ENCODE data around the gene ERAP2.
"Not testable (repeated sequence)": the region's sequence is repeated elsewhere in the genome, so short reads cannot be mapped to it uniquely, and the experiment has no call there.

The ERAP2 gene

GRCh38 chr5:96876292-96876850 is at the start of gene ERAP2:
TSS of gene ERAP2 (plus strand) at chr5:96876500. CDS start at chr5:96879686, 3,186 bp downstream.
- no peak for DNase-seq

GRCh38 chr5:96829297-96829696 is 47.0 kb upstream of the ERAP2 start:
- DNase-seq: no peak

GRCh38 chr5:96834016-96834415 is 42.3 kb upstream of the ERAP2 start:
- no peak for DNase-seq

- DNase-seq: no peak
Measured at GRCh38 chr5:96835791-96836191, 40.5 kb upstream of the ERAP2 start.

- no peak for DNase-seq
Measured at GRCh38 chr5:96836817-96837216, 39.5 kb upstream of the ERAP2 start.

- no peak for DNase-seq
Measured at GRCh38 chr5:96837303-96837702, 39.0 kb upstream of the ERAP2 start.

GRCh38 chr5:96838201-96839070 is 37.9 kb upstream of the ERAP2 start:
- DNase-seq: no peak

- DNase-seq: no peak
Measured at GRCh38 chr5:96839071-96839592, 37.2 kb upstream of the ERAP2 start.

GRCh38 chr5:96841931-96842330 is 34.4 kb upstream of the ERAP2 start:
- not testable (repeated sequence) for DNase-seq

GRCh38 chr5:96843140-96843539 is 33.2 kb upstream of the ERAP2 start:
- DNase-seq: no peak

GRCh38 chr5:96844481-96844990 is 31.8 kb upstream of the ERAP2 start:
- DNase-seq: no peak

- no peak for DNase-seq
Measured at GRCh38 chr5:96851312-96852062, 24.8 kb upstream of the ERAP2 start.

- no peak for DNase-seq
Measured at GRCh38 chr5:96852759-96853158, 23.5 kb upstream of the ERAP2 start.

GRCh38 chr5:96854067-96854466 is 22.2 kb upstream of the ERAP2 start:
- DNase-seq: no peak

- no peak for DNase-seq
Measured at GRCh38 chr5:96855031-96855872, 21.0 kb upstream of the ERAP2 start.

- no peak for DNase-seq
Measured at GRCh38 chr5:96856371-96856770, 19.9 kb upstream of the ERAP2 start.

GRCh38 chr5:96857454-96857853 is 18.8 kb upstream of the ERAP2 start:
- DNase-seq: no peak

GRCh38 chr5:96857924-96858323 is 18.4 kb upstream of the ERAP2 start:
- no peak for DNase-seq

- no peak for DNase-seq
Measured at GRCh38 chr5:96859375-96859774, 16.9 kb upstream of the ERAP2 start.

GRCh38 chr5:96861076-96861475 is 15.2 kb upstream of the ERAP2 start:
- DNase-seq: no peak

GRCh38 chr5:96863114-96863513 is 13.2 kb upstream of the ERAP2 start:
- DNase-seq: no peak

GRCh38 chr5:96863949-96864584 is 12.2 kb upstream of the ERAP2 start:
- no peak for DNase-seq

Measured in stimulated activated CD4-positive, alpha-beta T cell treated with anti-CD3 and anti-CD28 coated beads, Interleukin-4, amount 100 ng/mL, for 4 hours (primary cell).